AG04450 (cell line): ENCODE results near the gene LAMP1. TPM values are rescaled to one million over a fixed set of nuclear protein-coding genes. Genes with fewer than 3 reads are reported as not detected.
"Not testable (repeated sequence)": the region's sequence is repeated elsewhere in the genome, so short reads cannot be mapped to it uniquely, and the experiment has no call there.

Experiments used
- CTCF ChIA-PET: fragments of 300-600, 350-600 bp; formaldehyde crosslinking; extraction: SDS; loops from one replicate; lab custom pipeline; 2022; ENCODE audit warnings: antibody characterized with exemption, inconsistent platforms; lab: Charles Lee
- POLR2A ChIA-PET: fragments of 350-600 bp; formaldehyde crosslinking; extraction: SDS; loops from one replicate; lab custom pipeline; 2021; ENCODE audit warnings: antibody characterized with exemption, inconsistent platforms; lab: Yijun Ruan, JAX
- DNase-seq: peaks from one replicate; pipeline ENCODE4 v3.0.0-alpha.2; 2011; ENCODE audit warnings: low read depth, low spot score
- H3K27ac ChIP-seq: one replicate; pipeline ENCODE4 v1.5.1; 2012; ENCODE audit warnings: low read depth, low read length, control low read depth
- H3K27me3 ChIP-seq: one replicate; pipeline ENCODE4 v1.6.0; 2012; ENCODE audit warnings: low read length; ENCODE audit not compliant: control insufficient read depth, insufficient read depth
- H3K4me3 ChIP-seq: 2 replicates; pipeline ENCODE4 v1.5.1; 2011; ENCODE audit warnings: mild to moderate bottlenecking, low read depth, low read length, control low read depth
- H3K9me3 ChIP-seq: 2 replicates; pipeline ENCODE4 v1.5.1; 2012; ENCODE audit warnings: low read length; ENCODE audit not compliant: control insufficient read depth, insufficient read depth
- polyA plus RNA-seq: library from polyadenylated mRNA; depleted of rRNA; stranded (reverse); fragments of >200 nt; gene quantifications from 2 replicates; pipeline ENCODE4 v1.2.3, GENCODE V29; 2011
- TF ChIP-seq, protein P1 (sequence below): IDR thresholded peaks from 2 replicates; pipeline ENCODE4 v1.5.1; 2011; ENCODE audit warnings: low read depth, low read length, control low read depth, inconsistent platforms

Gene LAMP1
- polyA plus RNA-seq, 1 experiment: 247 TPM

DNA sequence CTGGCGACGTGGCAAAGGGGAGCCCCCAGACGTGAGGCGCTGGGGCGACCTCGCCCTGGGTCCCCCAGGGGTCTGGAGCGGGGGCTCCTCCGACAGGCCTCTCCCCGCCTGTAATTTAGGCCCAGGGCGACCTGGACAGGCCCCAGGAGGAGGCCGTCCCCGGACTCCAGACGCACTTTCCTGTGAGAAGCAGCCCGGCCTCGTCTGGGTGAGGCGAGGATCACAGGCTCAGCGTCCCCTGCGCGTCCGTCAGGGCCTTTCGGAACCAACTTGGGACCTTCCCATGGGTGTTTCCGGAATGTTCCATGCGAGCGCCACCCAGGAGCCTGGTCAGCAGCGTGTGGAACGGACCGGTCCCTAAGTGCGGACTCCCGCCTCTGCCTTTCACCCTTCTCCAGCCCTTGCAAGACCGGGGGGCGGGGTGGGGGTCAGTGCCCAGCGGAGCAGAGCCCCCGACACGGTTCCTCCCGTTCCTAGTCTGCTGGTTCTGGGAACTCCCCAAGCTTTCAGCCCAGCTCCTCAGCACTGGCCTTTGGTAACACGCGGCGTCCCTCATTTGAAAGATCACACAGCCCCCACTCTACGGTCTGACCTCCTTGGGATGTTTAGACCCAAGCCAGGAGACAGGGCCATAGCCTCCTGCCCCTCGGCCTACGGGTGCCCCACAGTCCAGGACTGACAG lies 68.0 kb downstream of the LAMP1 start:
- H3K27me3 ChIP-seq: peaks cover 14% of the 10 kb centered on the region
- CTCF ChIA-PET: no interaction called here
- H3K4me3 ChIP-seq: no peak overlapping the region
- H3K27ac ChIP-seq: no peak overlapping the region
- DNase-seq: no peak
- TF ChIP-seq, protein P1, sequence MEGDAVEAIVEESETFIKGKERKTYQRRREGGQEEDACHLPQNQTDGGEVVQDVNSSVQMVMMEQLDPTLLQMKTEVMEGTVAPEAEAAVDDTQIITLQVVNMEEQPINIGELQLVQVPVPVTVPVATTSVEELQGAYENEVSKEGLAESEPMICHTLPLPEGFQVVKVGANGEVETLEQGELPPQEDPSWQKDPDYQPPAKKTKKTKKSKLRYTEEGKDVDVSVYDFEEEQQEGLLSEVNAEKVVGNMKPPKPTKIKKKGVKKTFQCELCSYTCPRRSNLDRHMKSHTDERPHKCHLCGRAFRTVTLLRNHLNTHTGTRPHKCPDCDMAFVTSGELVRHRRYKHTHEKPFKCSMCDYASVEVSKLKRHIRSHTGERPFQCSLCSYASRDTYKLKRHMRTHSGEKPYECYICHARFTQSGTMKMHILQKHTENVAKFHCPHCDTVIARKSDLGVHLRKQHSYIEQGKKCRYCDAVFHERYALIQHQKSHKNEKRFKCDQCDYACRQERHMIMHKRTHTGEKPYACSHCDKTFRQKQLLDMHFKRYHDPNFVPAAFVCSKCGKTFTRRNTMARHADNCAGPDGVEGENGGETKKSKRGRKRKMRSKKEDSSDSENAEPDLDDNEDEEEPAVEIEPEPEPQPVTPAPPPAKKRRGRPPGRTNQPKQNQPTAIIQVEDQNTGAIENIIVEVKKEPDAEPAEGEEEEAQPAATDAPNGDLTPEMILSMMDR: no peak
- peaks cover 4% of the 10 kb centered on the region; the same call in 1 of the 2 replicates for H3K9me3 ChIP-seq
- POLR2A ChIA-PET: no interaction called here

DNA sequence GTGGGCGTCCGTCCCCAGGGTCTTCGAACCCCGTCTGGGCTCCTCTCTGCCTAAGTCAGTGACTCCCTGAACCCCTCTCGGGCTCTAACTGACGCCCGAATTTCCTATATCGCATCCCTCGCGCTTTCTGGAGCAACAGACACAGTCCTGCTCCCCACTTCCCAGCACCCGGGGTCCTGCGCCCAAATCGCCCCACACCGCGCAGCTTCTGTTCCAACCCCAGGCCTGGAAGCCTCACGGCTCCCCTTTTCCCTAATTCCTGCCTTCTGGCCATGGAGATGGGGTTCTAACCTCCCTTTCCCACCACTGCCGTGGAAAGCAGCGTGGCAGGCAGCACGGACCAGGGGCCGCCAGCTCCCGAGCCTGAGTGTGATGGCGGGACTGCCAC lies 68.5 kb downstream of the LAMP1 start:
- DNase-seq: no peak
- CTCF ChIA-PET: no interaction called here
- peaks cover 14% of the 10 kb centered on the region for H3K27me3 ChIP-seq
- POLR2A ChIA-PET: no interaction called here
- H3K4me3 ChIP-seq: no peak overlapping the region
- H3K27ac ChIP-seq: no peak overlapping the region
- H3K9me3 ChIP-seq: peaks cover 4% of the 10 kb centered on the region; the same call in 1 of the 2 replicates
- TF ChIP-seq, protein P1: no peak

DNA sequence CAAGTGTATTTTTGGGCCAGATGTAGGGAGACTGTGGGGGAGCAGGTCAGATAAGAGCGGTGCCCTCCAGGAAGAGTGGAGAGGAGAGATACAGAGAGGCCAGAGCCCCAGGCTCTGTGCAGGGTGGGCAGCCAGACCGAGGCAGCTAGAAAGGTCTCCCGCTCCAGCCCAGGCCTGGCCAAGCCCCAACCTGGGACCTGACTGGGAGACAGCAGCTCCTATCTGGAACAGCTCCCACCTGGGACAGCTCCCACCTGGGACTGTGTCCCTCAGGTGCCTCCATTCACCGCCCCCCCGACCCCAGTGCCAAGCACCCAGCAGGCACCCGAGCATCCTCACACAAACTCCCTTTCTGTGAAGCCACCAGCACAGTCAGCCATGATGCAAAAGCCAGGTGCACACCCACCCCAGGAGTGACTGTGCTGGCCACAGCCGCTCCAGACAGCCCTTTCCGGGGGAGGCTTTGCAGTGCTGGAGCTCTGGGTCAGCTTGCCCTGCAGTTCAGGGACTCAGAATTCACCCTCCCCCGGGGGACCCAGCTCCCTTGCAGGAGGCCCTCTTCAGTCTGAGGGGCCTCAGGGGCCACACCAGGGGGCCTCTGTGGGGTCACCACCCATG lies 69.0 kb downstream of the LAMP1 start:
- no peak overlapping the region for H3K27ac ChIP-seq
- TF ChIP-seq, protein P1: no peak
- DNase-seq: no peak
- ChIA-PET CTCF (no interaction called here), POLR2A (interaction anchor here (0.7 kb wide), 2 partner anchors 27 to 1877 kb away, joined by 3 to 14 read pairs; no protein-coding TSS in a partner anchor)
- H3K9me3 ChIP-seq: peaks cover 4% of the 10 kb centered on the region; the same call in 1 of the 2 replicates
- no peak overlapping the region for H3K4me3 ChIP-seq
- H3K27me3 ChIP-seq: peaks cover 14% of the 10 kb centered on the region

DNA sequence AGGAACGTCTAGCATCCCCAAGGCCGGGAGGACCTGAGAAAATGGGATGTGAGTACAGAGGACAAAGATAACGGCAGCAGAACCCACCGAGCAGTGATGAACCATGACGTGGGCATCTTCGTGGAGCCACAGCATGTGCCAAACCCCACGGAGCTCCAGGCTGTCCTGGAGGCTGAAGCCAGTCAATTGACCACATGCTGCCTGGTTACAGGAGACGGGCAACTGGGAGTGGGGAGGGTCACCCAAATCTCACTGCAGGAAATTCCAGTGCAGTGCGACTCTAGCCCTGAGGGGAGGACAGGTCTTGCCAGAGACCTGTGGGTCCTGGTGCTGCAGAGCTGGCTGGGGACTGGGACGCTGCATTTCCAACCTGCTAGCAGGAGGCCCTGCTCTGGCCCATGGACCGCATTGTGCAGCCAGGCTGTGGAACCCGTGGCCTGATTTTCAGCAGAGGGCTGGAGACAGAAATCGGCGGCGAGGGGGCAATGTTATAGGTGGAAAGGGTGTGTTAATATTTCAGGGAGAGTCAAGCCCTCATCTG lies 70.1 kb downstream of the LAMP1 start:
- Histone ChIP-seq H3K27ac (no peak overlapping the region), H3K9me3 (peaks cover 4% of the 10 kb centered on the region; the same call in 1 of the 2 replicates), H3K27me3 (peaks cover 14% of the 10 kb centered on the region), H3K4me3 (no peak overlapping the region)
- TF ChIP-seq, protein P1: no peak
- POLR2A ChIA-PET: no interaction called here
- no peak for DNase-seq
- CTCF ChIA-PET: interaction anchor here (0.6 kb wide), 1 partner anchor 21 kb away, joined by 11 read pairs; no protein-coding TSS in a partner anchor

DNA sequence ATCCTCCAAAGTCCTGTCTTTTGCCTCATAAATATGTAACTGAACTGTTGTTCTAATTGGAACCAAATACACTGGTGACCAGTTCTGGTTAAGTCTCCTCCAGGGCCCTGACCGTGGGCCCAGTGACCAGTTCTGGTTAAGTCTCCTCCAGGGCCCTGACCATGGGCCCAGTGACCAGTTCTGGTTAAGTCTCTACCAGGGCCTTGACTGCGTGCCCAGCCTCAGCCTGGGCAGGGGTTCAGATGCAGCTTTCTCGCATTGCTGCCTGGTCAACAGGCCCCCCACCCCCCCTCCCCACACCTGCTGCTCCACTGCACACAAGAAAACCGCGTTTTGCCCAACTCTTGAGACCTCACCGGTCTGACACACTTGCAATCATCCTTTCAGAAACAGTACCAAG lies 70.7 kb downstream of the LAMP1 start:
- DNase-seq: no peak
- Histone ChIP-seq H3K27ac (no peak overlapping the region), H3K4me3 (no peak overlapping the region), H3K9me3 (peaks cover 4% of the 10 kb centered on the region; the same call in 1 of the 2 replicates), H3K27me3 (peaks cover 9% of the 10 kb centered on the region)
- ChIA-PET POLR2A (no interaction called here), CTCF (interaction anchor here (0.6 kb wide), 1 partner anchor 20 kb away, joined by 11 read pairs; no protein-coding TSS in a partner anchor)
- TF ChIP-seq, protein P1: no peak

DNA sequence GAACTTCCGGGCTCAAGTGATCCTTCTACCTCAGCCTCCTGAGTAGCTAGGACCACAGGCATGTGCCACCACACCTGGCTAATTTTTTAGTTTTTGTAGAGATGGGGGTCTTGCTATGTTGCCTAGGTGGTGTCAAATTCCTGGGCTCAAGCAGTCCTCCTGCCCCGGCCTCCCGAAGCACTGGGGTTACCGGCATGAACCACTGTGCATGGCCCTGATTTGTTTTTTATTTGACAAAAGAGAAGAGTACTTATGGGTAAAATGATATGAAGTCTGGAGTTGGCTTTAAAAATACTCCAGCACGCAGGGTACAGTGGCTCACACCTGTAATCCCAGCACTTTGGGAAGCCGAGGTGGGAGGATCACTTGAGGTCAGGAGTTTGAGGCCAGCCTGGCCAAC lies 71.3 kb downstream of the LAMP1 start:
- CTCF ChIA-PET, POLR2A ChIA-PET, DNase-seq, H3K27ac ChIP-seq, H3K9me3 ChIP-seq, H3K4me3 ChIP-seq, H3K27me3 ChIP-seq: not testable (repeated sequence)
